AG20443 (cell line): ENCODE measurements around the gene MICU1.
"Not testable (repeated sequence)": the region's sequence is repeated elsewhere in the genome, so short reads cannot be mapped to it uniquely, and the experiment has no call there.

Source experiments
- DNase-seq: peaks from one replicate; pipeline ENCODE4 v3.0.0; 2012; ENCODE audit warnings: low spot score, mixed read lengths

MICU1 gene

GRCh38 chr10:72386916-72387586 is 238.8 kb downstream of the MICU1 start:
- no peak for DNase-seq

DNA sequence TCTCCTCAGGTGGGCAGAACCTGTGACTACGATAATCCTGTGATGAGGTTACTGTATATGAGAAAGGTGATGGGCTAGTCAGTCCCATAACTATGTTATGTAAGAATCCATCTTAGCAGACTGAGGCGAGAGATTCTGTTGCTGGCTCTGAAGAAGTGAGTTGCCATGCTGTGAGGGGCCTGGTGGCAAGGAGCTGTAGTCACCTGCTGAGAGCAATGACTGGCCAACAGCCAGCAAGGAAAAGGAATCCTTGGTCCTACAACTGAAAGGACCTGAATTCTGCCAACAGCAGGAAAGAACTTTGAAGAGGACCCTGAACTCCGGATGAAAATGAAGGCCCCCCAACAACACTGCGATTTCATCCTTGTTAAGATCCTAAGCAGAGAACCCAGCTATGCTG is 240.2 kb downstream of the MICU1 start:
- DNase-seq: no peak

DNA sequence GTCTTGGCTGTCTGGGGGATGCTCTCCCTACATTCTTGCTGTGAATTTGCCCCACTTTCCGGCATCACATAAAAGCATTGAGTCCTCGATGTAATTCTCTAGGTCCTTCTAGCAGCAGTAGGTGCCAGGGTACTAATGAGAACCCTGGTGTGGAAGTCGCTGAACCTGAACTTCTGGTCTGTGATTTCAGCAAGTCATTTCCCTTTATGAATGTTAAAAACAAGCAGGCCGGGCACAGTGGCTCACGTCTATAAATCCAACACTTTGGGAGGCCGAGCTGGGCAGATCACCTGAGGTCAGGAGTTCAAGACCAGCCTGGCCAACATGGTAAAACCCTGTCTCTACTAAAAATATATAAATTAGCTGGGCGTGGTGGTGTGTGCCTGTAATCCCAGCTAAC is 240.9 kb downstream of the MICU1 start:
- not testable (repeated sequence) for DNase-seq

DNA sequence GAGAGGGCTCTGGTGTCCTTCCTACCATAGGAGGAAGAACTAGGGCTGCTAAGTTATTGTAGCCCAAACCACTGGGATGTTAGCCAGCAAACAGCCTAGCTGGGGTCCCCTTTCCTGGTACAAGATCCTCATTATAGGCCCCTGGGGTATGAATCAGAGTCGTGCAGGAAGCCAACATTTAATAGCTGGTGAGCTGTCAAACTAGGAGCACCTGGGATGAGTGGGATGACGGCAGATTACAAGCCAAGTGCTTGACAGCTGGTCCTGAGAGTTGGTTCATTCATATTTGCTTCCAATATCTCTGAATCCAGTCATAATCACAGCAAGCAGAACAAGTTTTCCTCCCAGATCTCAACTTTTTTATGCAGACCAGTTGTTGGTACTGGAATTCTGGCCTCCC is 246.1 kb downstream of the MICU1 start:
- DNase-seq: no peak

DNA sequence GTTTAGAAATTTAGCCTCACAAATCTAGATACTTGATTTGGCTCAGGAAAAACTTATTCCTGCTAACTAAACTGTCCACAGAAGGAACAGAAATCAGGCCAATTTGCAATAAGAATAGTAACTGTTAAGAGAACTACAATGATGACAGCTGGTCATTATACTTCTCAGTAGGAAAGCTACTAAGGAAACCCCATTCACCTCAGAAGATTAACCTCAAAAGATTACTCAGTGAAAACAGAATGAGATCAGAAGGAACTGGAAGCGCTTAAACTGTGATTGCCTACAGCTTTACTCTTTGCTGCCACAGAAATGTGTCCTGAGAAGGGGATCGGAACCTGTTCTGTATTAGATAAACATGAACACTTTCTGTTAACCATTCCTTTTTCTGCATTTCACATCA is 246.8 kb downstream of the MICU1 start:
- DNase-seq: no peak

DNA sequence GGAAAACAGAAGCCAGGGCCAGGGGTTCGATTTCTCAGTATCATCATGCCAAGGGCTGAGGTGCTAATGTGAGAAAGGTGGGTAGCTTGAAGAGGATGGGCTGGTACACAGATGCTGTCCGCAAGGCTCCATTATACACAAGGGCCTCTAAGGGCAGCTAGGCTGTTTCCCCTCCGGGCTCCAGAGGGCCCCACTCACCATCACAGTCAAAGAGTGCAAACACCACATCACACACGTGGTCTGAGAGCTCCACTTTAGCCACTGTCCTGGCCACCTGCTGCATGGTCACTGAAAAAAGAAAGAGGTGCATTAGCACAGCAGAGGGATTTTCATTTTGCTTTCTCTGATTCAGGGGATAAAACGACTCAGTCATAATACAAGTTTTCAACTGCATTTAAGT is 250.3 kb downstream of the MICU1 start:
- DNase-seq: no peak

- peak; percentile 44 for DNase-seq
Measured at GRCh38 chr10:72375173-72375572, 250.7 kb downstream of the MICU1 start.

DNA sequence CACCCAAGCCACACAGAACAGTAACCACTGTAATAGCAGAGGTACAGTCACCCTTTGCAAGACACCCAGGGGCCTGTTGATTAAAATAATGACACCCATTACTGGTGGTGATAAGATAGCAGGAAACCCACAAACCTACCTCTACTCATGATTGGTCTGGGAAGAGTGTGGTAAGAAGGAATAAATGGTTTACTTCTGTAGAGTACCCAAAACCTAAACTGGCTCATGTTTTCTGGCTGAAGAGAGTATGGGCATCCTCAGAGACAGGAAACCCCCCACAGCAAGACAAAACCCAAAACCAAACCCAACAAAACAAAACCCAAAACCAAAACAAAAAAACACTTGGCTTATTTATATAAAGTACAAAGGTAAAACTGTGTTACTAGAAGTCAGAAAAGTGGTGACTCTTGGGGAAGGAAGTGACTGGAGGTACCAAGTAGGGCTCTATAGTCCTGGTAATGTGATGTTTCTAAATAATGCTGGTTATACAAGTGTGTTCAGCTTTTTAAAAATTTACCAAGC is 255.6 kb downstream of the MICU1 start:
- DNase-seq: no peak

- DNase-seq: no peak
Measured at GRCh38 chr10:72367301-72367960, 258.4 kb downstream of the MICU1 start.

GRCh38 chr10:72365106-72365895 is 260.6 kb downstream of the MICU1 start:
- DNase-seq: no peak

DNA sequence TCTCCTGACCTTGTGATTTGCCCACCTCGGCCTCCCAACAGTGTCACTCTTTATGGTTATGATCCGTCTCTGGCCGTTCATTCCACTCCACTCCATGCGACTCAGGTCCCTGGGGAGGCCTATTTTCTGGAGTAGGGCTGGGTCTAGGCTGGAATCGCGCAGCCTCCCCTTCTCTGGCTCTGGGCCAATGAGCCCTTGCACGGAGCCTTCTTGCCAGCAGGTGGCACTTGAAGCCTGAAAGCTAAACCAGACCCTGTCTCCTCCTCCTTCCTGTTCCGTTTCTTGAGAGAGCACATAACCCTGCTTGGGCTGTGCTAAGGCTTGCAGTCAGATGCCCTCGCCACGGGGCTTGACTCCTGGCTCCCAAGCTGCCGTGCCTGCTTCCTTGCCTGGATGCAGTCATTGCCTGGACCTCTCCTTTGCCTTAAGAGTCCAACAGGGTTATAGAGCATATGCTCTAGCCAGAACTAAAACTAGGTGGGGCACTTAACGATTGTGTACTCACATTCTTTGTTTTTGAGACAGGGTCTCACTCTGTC is 261.6 kb downstream of the MICU1 start:
- peak; percentile 91 for DNase-seq

DNA sequence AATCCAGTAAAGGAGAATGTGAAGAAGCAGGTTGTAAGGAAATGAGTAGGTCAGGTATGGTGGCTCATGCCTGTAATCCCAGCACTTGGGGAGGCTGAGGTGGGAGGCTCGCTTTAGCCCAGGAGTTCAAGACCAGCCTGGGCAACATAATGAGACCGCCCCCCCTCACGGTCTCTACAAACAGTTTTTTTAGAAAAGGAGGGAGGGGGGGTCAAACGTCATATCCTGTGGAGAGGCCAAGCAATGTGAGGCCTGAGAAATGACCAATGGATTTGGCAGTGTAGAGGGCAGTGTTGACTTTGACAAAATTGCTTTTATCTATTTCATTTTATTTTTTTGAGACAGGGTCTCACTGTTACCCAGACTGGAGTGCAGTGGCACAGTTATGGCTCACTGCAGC is 268.9 kb downstream of the MICU1 start:
- no peak for DNase-seq

DNA sequence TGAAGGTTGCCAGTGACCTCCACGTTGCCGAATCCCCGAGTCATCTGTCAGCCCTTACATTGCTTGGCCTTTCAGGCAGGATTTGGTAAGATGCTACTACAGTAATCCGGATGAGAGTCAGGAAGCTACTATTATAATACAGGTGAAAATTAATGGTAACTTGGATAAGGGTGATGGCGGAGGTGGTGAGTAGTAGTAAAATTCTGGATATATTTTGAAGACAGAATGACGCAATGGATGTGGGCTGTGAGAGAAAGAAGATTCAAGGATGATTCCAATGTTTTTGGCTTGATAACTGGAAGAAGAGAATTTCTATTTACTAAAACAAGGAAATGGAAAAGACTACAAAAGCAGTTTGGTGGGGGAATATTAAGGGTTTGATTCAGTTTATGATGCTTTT is 269.8 kb downstream of the MICU1 start:
- DNase-seq: no peak

DNA sequence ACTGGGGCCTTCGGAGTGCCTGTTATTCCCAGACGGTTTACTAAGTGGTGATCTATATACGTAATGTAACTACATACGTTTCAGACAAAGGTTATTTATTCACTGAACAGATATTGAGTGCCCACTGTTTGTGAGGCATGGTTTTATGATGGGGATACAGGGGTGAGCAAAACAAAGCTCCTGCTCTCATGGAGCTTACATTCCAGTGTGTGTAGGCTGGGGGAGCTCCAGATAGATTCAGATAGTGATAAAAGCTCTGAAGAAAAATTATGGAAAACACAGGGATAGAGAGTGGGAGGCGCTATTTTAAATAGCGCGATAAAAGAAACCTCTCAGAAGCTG is 270.7 kb downstream of the MICU1 start:
- DNase-seq: no peak

- DNase-seq: peak; percentile 96
Measured at GRCh38 chr10:72354356-72355213, 271.3 kb downstream of the MICU1 start, which contains the start of gene DNAJB12. Gene DNAJB12, minus strand, starts transcription at chr10:72354919. Its CDS starts 22 bp downstream, at chr10:72354897.

GRCh38 chr10:72353965-72354355 is 271.9 kb downstream of the MICU1 start:
- DNase-seq: peak; percentile 62

DNA sequence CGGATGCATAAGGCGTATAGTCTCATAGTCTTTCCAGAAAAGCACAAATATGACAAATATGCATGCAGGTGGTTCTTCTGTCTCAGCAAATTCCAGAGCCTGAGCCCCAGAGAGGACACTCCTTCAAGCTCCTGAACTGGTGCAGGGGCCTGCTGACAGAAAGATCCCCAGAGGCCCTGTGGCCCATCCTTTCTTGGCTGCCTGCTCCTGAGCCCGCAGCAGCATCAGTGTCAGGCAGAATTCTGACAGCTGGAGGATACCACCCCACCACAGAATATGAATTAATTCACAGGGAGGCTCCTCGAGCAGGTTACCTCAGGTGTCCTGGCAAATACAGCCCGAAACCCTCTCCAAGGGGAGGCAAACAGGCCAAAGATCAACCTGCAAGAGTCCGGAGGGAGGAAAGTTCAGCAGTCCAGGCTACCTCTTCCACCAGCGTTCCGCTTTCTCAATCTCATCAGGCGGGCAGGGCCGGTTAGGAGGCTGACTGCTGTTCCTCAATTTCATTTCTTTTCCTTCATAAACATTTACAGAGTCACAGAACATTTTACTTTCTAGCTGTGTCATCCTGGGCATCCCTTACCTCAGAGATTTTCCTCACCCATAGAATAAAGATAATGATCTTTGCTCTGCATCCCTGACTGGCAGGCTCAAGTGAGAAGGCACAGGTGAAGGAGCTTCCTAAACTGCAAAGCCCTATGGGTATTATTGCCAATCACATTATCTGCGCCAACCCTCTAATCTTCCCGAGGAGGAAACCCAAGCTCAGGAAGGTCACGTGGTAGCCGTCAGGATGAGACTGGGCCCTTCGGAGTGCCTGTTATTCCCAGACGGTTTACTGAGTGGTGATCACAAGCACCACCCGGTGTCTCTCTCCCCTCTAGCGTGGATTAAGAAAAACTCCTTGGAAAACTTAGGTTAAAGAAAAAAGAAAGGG is 272.6 kb downstream of the MICU1 start:
- DNase-seq: peak; percentile 40

DNA sequence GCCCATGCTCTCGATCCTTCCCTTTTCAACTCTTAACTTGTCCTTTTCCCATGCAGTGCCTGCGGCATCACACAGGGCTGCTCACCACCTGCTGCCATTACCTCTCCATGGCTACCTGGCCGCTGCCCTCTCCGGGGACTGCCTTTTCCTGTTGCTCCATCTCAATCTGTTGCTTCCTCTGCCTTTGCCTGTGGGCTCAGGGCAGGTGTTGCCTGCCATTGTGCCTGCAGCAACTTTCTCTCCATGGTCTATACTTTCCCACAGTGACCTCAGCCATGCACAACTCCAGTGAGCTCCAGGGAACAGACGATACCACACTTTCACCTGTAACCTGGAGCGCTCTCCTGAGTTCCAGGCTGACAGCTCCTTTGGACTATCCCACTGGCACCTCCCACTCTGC is 274.4 kb downstream of the MICU1 start:
- no peak for DNase-seq

DNA sequence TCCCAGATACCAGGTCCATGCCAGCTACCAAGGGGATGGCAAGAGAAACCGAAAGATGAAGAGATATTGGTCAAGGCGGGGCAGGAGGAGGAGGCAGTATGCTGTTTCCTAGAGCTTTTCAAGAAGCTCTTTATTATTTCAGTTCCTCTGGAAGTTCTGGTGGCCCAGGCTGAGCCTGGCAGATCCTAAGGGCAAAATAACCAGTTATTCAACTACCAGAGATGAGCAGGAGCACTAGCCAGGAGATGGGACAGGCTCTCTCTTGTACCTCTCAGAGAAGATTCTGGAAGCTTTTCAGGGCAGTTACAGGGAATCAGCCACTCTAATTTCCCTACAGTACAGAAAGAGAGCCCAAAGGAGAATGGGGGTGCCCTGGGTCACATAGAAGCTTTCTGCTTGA is 276.4 kb downstream of the MICU1 start:
- no peak for DNase-seq

GRCh38 chr10:72348282-72348681 is 277.6 kb downstream of the MICU1 start:
- DNase-seq: no peak

- DNase-seq: not testable (repeated sequence)
Measured at GRCh38 chr10:72346117-72346516, 279.8 kb downstream of the MICU1 start.
